ENCODE results near the gene COL23A1. TPM values are rescaled to one million over a fixed set of nuclear protein-coding genes. Genes with fewer than 3 reads are reported as not detected.

The COL23A1 gene
- total RNA-seq, 1 donor from 2014 or later, result 0.12 TPM

DNA sequence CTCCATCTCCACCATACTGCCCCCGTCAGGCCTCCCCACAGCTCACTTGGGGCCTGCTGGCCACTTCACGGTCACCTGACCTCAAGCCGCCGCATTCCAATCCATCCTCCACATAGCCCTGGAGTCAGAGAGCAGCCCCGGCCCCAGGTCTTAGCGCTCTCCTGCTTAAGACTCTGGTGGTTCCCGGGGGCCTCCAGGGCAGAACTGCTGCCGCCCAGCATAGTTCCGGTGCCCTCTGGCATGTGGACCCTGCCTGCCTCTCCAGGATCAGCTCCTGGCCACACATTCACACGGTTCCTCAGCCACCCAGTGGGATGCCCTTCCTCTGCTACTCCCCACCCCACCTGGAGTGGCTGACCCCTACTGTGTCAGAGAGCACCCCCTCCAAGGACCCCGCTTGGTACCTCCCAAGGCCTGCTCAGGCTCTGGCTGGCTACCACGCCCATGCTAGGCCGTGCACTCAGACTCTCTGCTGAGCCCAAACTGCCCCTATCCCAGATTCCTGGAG lies 366.3 kb downstream of the COL23A1 start:
- TF ChIP-seq, protein P1, sequence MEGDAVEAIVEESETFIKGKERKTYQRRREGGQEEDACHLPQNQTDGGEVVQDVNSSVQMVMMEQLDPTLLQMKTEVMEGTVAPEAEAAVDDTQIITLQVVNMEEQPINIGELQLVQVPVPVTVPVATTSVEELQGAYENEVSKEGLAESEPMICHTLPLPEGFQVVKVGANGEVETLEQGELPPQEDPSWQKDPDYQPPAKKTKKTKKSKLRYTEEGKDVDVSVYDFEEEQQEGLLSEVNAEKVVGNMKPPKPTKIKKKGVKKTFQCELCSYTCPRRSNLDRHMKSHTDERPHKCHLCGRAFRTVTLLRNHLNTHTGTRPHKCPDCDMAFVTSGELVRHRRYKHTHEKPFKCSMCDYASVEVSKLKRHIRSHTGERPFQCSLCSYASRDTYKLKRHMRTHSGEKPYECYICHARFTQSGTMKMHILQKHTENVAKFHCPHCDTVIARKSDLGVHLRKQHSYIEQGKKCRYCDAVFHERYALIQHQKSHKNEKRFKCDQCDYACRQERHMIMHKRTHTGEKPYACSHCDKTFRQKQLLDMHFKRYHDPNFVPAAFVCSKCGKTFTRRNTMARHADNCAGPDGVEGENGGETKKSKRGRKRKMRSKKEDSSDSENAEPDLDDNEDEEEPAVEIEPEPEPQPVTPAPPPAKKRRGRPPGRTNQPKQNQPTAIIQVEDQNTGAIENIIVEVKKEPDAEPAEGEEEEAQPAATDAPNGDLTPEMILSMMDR (IDR thresholded peaks at IDR 0.05), result no peak
- H3K36me3 Mint-ChIP-seq (ENCODE audit: low read depth), result peaks cover 24% of the 10 kb centered on the region
- H3K4me1 Mint-ChIP-seq (ENCODE audit: low read depth), result peaks cover 10% of the 10 kb centered on the region
- H3K4me3 Mint-ChIP-seq (ENCODE audit: unreplicated experiment), result no peak overlapping the region
- peak overlapping the region; percentile 23 for H3K27ac Mint-ChIP-seq (ENCODE audit: unreplicated experiment)
- peaks cover 10% of the 10 kb centered on the region for H3K9me3 Mint-ChIP-seq (ENCODE audit: low read depth)
- no peaks in the 10 kb centered on the region for H3K27me3 Mint-ChIP-seq (ENCODE audit: low read depth)
- DNase-seq (ENCODE audit: low spot score), result peak; percentile 79

DNA sequence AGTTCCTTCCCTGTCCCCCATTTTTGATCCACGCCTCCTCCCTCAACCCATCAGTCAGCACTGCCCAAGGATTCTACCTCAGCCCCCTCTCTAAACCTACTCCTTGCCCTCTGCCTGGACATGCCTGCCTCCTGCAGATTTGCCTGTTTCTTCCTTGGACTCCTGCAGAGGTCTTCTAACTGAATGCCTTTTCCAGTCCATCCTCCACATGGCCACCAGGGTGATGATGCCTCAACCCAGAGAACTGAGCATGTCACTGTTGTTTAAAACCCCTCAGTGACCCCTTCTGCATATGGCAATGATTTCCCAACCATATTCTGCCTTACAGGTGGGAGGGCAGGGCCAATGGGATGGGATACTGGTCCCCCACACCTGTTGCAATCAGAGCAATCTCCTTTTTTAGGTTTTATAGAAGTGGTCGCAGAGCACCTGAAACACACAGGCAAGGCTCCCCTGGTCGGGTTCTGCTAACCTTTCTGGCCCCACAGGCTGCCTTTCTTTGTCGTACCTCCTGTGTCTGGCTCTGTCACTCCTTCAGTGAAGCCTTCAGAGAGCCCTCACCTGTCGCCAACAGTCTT lies 366.9 kb downstream of the COL23A1 start:
- Mint-ChIP-seq H3K4me3 (ENCODE audit: unreplicated experiment) (no peak overlapping the region), H3K27me3 (ENCODE audit: low read depth) (no peaks in the 10 kb centered on the region), H3K27ac (ENCODE audit: unreplicated experiment) (no peak overlapping the region), H3K9me3 (ENCODE audit: low read depth) (peaks cover 10% of the 10 kb centered on the region), H3K36me3 (ENCODE audit: low read depth) (peaks cover 20% of the 10 kb centered on the region), H3K4me1 (ENCODE audit: low read depth) (peaks cover 16% of the 10 kb centered on the region)
- peak; percentile 19 for DNase-seq (ENCODE audit: low spot score)
- TF ChIP-seq, protein P1 (IDR thresholded peaks at IDR 0.05), result no peak

DNA sequence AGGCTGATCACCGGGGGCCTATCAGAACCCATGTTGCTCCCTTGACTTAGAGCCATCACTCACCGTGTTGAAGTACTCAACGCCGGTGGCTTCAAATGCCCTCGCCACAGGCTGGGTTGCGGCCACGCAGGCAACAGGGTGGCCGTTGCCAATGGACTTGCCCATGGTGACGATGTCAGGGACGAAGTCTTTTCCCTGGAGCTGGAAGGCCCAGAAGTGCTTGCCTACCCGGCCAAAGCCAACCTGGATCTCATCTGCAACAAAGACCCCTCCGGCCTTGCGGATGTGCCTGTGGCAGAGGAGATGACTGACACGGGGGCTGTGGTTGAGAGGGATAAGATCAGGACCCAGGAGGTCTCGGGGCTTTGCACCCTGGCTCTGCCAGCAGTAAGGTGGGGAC lies 367.9 kb downstream of the COL23A1 start:
- Mint-ChIP-seq H3K4me1 (ENCODE audit: low read depth) (peaks cover 9% of the 10 kb centered on the region), H3K36me3 (ENCODE audit: low read depth) (peaks cover 11% of the 10 kb centered on the region), H3K9me3 (ENCODE audit: low read depth) (peaks cover 2% of the 10 kb centered on the region), H3K27me3 (ENCODE audit: low read depth) (no peaks in the 10 kb centered on the region), H3K4me3 (ENCODE audit: unreplicated experiment) (no peak overlapping the region), H3K27ac (ENCODE audit: unreplicated experiment) (no peak overlapping the region)
- TF ChIP-seq, protein P1 (IDR thresholded peaks at IDR 0.05), result no peak
- peak; percentile 67 for DNase-seq (ENCODE audit: low spot score)

DNA sequence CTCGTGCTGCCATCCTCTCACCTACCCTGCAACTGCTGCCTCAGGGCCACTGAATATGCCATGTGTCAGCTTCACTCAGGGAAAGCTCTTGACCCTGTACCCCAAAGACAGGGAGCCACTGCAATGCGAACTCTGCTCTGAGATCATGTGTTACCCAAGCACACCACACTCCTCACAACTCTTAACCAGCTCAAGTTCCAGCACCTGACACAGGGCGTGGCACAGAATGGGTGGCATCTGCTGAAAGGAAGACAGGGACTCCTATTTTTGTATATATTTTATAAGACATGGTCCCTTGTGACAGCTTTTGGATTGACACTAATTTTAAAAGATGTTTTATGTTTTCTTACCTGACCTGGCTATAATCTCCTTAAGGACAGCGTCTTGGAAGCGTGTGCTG lies 368.3 kb downstream of the COL23A1 start:
- Mint-ChIP-seq H3K4me3 (ENCODE audit: unreplicated experiment) (no peak overlapping the region), H3K4me1 (ENCODE audit: low read depth) (peaks cover 7% of the 10 kb centered on the region), H3K36me3 (ENCODE audit: low read depth) (peaks cover 8% of the 10 kb centered on the region), H3K27me3 (ENCODE audit: low read depth) (no peaks in the 10 kb centered on the region), H3K9me3 (ENCODE audit: low read depth) (no peaks in the 10 kb centered on the region), H3K27ac (ENCODE audit: unreplicated experiment) (peak overlapping the region; percentile 19)
- TF ChIP-seq, protein P1 (IDR thresholded peaks at IDR 0.05), result no peak
- peak; percentile 32 for DNase-seq (ENCODE audit: low spot score)

DNA sequence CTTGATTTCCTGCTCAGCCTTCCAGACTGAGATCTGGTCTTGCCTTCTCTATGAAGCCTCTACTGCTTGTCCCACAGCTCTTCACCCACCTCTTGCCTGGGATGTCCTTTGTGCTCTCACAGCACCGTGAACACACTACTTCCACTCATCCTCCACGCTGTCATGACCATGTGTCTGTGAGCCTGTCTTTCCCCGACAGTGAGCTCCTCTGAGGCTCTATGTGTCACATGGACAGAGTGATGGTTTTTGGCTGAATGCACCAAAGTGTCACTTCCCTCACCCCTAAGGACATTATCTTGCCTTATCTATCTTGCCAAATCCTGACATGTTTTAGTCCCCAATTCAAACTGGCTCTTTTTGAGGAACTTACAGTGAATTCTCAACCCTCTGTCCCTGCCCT lies 368.9 kb downstream of the COL23A1 start:
- peak; percentile 10 for DNase-seq (ENCODE audit: low spot score)
- no peaks in the 10 kb centered on the region for H3K27me3 Mint-ChIP-seq (ENCODE audit: low read depth)
- H3K27ac Mint-ChIP-seq (ENCODE audit: unreplicated experiment), result peak overlapping the region; percentile 19
- H3K36me3 Mint-ChIP-seq (ENCODE audit: low read depth), result peaks cover 9% of the 10 kb centered on the region
- H3K4me1 Mint-ChIP-seq (ENCODE audit: low read depth), result peaks cover 7% of the 10 kb centered on the region
- no peaks in the 10 kb centered on the region for H3K9me3 Mint-ChIP-seq (ENCODE audit: low read depth)
- no peak overlapping the region for H3K4me3 Mint-ChIP-seq (ENCODE audit: unreplicated experiment)
- TF ChIP-seq, protein P1 (IDR thresholded peaks at IDR 0.05), result no peak

Measured in chondrocyte (in vitro differentiated cells).